GM12878 (cell line): ENCODE results near the gene RASGRF1.

ENCODE experiments used
- HDGF ChIP-seq: fragments of 450-650 bp; IDR thresholded peaks from 2 replicates; pipeline ENCODE4 v1.6.1; 2016; ENCODE audit warnings: antibody characterized with exemption
- NBN ChIP-seq: fragments of 450-650 bp; IDR thresholded peaks from 2 replicates; pipeline ENCODE4 v1.6.1; 2016
- SRF ChIP-seq, 2 experiments: IDR thresholded peaks; 2 replicates each; pipeline ENCODE4 v1.6.1; 2011; ENCODE audit warnings: low read depth in 2 of 2, low read length in 2 of 2, mild to moderate bottlenecking in 1 of 2, moderate library complexity in 1 of 2
- TAF1 ChIP-seq: IDR thresholded peaks from 2 replicates; pipeline ENCODE4 v1.6.1; 2011; ENCODE audit warnings: mild to moderate bottlenecking, low read depth, low read length, borderline replicate concordance
- TF ChIP-seq, protein P1 (sequence below): fragments of 450-650 bp; IDR thresholded peaks from 2 replicates; pipeline ENCODE4 v1.6.1; 2018; ENCODE audit warnings: mild to moderate bottlenecking, low read depth, moderate library complexity; ENCODE audit not compliant: partially characterized antibody
- TF ChIP-seq, protein P2 (sequence below): IDR thresholded peaks from 2 replicates; pipeline ENCODE4 v1.6.1; 2011; ENCODE audit warnings: mild to moderate bottlenecking, low read depth, low read length, moderate library complexity; ENCODE audit not compliant: insufficient replicate concordance

DNA sequence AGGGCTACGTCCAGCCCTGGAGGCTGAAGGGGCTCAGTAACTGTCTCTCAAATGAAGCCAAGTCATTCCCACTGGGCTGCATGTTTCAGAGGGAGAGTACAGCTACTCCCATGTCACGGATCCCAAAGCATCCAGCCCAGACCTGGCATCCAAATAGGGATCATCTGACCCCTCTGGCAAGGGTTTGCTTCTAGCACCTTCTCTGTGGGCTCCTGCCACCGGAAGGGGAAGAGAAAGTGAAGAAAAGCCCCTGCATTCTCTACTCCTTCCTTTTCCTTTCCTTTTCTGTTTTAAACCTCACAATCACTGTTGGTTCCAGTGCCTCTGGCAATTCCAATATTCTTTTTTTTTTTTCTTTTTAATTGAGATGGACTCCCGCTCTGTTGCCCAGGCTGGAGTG lies 81.2 kb downstream of the RASGRF1 start:
- TF ChIP-seq SRF (IDR thresholded peaks at IDR 0.05; ENCODE audit: low read depth in 2 of 2, low read length in 2 of 2), result no peak
- TF ChIP-seq, protein P1, sequence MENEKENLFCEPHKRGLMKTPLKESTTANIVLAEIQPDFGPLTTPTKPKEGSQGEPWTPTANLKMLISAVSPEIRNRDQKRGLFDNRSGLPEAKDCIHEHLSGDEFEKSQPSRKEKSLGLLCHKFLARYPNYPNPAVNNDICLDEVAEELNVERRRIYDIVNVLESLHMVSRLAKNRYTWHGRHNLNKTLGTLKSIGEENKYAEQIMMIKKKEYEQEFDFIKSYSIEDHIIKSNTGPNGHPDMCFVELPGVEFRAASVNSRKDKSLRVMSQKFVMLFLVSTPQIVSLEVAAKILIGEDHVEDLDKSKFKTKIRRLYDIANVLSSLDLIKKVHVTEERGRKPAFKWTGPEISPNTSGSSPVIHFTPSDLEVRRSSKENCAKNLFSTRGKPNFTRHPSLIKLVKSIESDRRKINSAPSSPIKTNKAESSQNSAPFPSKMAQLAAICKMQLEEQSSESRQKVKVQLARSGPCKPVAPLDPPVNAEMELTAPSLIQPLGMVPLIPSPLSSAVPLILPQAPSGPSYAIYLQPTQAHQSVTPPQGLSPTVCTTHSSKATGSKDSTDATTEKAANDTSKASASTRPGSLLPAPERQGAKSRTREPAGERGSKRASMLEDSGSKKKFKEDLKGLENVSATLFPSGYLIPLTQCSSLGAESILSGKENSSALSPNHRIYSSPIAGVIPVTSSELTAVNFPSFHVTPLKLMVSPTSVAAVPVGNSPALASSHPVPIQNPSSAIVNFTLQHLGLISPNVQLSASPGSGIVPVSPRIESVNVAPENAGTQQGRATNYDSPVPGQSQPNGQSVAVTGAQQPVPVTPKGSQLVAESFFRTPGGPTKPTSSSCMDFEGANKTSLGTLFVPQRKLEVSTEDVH, result no peak
- TF ChIP-seq NBN, result no peak
- no peak for TF ChIP-seq TAF1
- TF ChIP-seq, protein P2, sequence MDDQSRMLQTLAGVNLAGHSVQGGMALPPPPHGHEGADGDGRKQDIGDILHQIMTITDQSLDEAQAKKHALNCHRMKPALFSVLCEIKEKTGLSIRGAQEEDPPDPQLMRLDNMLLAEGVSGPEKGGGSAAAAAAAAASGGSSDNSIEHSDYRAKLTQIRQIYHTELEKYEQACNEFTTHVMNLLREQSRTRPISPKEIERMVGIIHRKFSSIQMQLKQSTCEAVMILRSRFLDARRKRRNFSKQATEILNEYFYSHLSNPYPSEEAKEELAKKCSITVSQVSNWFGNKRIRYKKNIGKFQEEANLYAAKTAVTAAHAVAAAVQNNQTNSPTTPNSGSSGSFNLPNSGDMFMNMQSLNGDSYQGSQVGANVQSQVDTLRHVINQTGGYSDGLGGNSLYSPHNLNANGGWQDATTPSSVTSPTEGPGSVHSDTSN, result no peak
- no peak for TF ChIP-seq HDGF
